Neuronal stem cell (in vitro differentiated cells): ENCODE measurements around the gene ZDHHC16.
A peak's percentile ranks its signal among the peaks of the same experiment; 100 is the strongest.

Experiments used
- DNase-seq: peaks from one replicate; pipeline ENCODE4 v3.0.0-alpha.2; 2013; ENCODE audit warnings: low spot score
- H2AFZ ChIP-seq: one replicate; pipeline ENCODE4 v1.6.1; 2013; ENCODE audit warnings: mild to moderate bottlenecking, low read length, inconsistent platforms
- H2AK5ac ChIP-seq: 2 replicates; pipeline ENCODE4 v1.6.1; 2013; ENCODE audit warnings: low read depth, mild to moderate bottlenecking, inconsistent platforms, low read length, moderate library complexity, mixed read lengths
- H2BK120ac ChIP-seq: 2 replicates; pipeline ENCODE4 v1.6.1; 2013; ENCODE audit warnings: low read depth, mild to moderate bottlenecking, inconsistent platforms, low read length, moderate library complexity, mixed read lengths
- H2BK12ac ChIP-seq: one replicate; pipeline ENCODE4 v1.6.1; 2013; ENCODE audit warnings: low read length, inconsistent platforms
- H2BK15ac ChIP-seq: 2 replicates; pipeline ENCODE4 v1.6.1; 2013; ENCODE audit warnings: mild to moderate bottlenecking, low read length, inconsistent platforms, mixed read lengths
- H2BK5ac ChIP-seq: one replicate; pipeline ENCODE4 v1.6.1; 2013; ENCODE audit warnings: inconsistent platforms, mild to moderate bottlenecking, low read length, moderate library complexity
- H3K14ac ChIP-seq: one replicate; pipeline ENCODE4 v1.6.1; 2013; ENCODE audit warnings: low read length, inconsistent platforms
- H3K18ac ChIP-seq: 2 replicates; pipeline ENCODE4 v1.6.1; 2013; ENCODE audit warnings: low read length, inconsistent platforms
- H3K23ac ChIP-seq: 2 replicates; pipeline ENCODE4 v1.6.1; 2013; ENCODE audit warnings: low read depth, mild to moderate bottlenecking, mixed read lengths, low read length, inconsistent platforms; ENCODE audit not compliant: poor library complexity
- H3K27ac ChIP-seq: replicated peaks from 3 replicates; pipeline ENCODE4 v1.5.1; 2013; ENCODE audit warnings: low read length, inconsistent platforms
- H3K27me3 ChIP-seq, 3 experiments: 2 replicates each; pipeline ENCODE4 v1.6.1; 2013; ENCODE audit warnings: low read length in 3 of 3, mild to moderate bottlenecking in 2 of 3, inconsistent platforms in 1 of 3, low read depth in 1 of 3, mixed read lengths in 1 of 3, moderate library complexity in 1 of 3; ENCODE audit not compliant: control insufficient read depth in 3 of 3, insufficient read depth in 3 of 3
- H3K36me3 ChIP-seq, 2 donors: replicated peaks in 1 of 2; 2 replicates each; pipeline ENCODE4 v1.6.1; 2013; ENCODE audit warnings: low read length in 2 of 2; ENCODE audit not compliant: control insufficient read depth in 2 of 2, insufficient read depth in 2 of 2
- H3K4ac ChIP-seq: 2 replicates; pipeline ENCODE4 v1.6.1; 2013; ENCODE audit warnings: inconsistent platforms, mild to moderate bottlenecking, low read length, moderate library complexity
- H3K4me1 ChIP-seq, 2 donors: 1 replicate in 1 of 2; 2 replicates in 1 of 2; pipeline ENCODE4 v1.6.1; 2013; ENCODE audit warnings: low read length in 2 of 2, low read depth in 1 of 2; ENCODE audit not compliant: control insufficient read depth in 2 of 2, insufficient read depth in 1 of 2
- H3K4me2 ChIP-seq: one replicate; pipeline ENCODE4 v1.6.1; 2013; ENCODE audit warnings: mild to moderate bottlenecking, low read length, inconsistent platforms; ENCODE audit not compliant: insufficient read depth, poor library complexity, severe bottlenecking
- H3K4me3 ChIP-seq, 2 donors: 2 replicates each; pipeline ENCODE4 v1.5.1; 2013; ENCODE audit warnings: low read length in 2 of 2, mild to moderate bottlenecking in 2 of 2, inconsistent platforms in 1 of 2, moderate library complexity in 1 of 2
- H3K79me1 ChIP-seq: one replicate; pipeline ENCODE4 v1.6.1; 2013; ENCODE audit warnings: low read depth, mild to moderate bottlenecking, inconsistent platforms, low read length, moderate library complexity
- H3K9ac ChIP-seq: one replicate; pipeline ENCODE4 v1.6.1; 2013; ENCODE audit warnings: mild to moderate bottlenecking, low read depth, low read length, inconsistent platforms; ENCODE audit not compliant: poor library complexity
- H3K9me3 ChIP-seq, 2 donors: replicated peaks in 1 of 2; 2 replicates each; pipeline versions ENCODE3 to v1.6.1; 2013; ENCODE audit warnings: low read length in 2 of 2, mild to moderate bottlenecking in 2 of 2, inconsistent platforms in 1 of 2, low read depth in 1 of 2, mixed read lengths in 1 of 2, moderate library complexity in 1 of 2; ENCODE audit not compliant: control insufficient read depth in 2 of 2, insufficient read depth in 1 of 2
- H4K8ac ChIP-seq: one replicate; pipeline ENCODE4 v1.6.1; 2013; ENCODE audit warnings: low read depth, mild to moderate bottlenecking, inconsistent platforms, low read length, moderate library complexity
- H4K91ac ChIP-seq: one replicate; pipeline ENCODE4 v1.6.1; 2013; ENCODE audit warnings: low read length, low read depth, mild to moderate bottlenecking, inconsistent platforms; ENCODE audit not compliant: poor library complexity
- WGBS, 2 donors: extraction: QIAGEN DNeasy Blood & Tissue Kit; methylation state at CpG; one replicate each; pipeline ENCODE4 v1.1.7; 2013; ENCODE audit warnings: missing lambda C conversion rate in 2 of 2, mixed read lengths in 1 of 2; ENCODE audit not compliant: insufficient read length in 2 of 2, insufficient replicate concordance in 1 of 2; ENCODE audit errors: extremely low coverage in 2 of 2; 5-methylcytosine and 5-hydroxymethylcytosine counted together

Gene ZDHHC16

DNA sequence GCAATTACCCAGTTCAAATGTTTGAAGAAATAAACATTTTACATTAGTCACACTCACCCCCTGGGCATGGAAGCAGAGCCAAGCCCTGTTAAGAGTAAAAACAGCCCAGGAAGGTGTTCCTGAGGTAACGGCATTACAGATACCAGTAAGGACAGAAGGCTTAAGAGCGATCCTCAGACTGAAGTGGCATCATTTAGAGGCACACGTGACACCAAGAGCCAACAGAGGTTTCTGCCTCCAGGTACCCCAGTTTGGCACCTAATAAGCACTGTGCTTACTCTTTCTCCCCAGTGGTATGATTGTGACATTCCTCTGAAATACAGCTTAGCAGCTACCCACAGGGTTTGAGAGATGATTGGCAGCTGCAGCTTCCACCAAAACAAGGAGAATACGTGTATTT, 35.1 kb downstream of the ZDHHC16 start:
- H4K91ac ChIP-seq = no peak overlapping the region
- H2AFZ ChIP-seq = no peak overlapping the region
- H3K14ac ChIP-seq = no peak overlapping the region
- H2AK5ac ChIP-seq = no peak overlapping the region
- H3K4me2 ChIP-seq = no peak overlapping the region
- H3K36me3 ChIP-seq = peaks cover 19 to 85% of the 10 kb centered on the region in 2 donors
- no peaks in the 10 kb centered on the region for H3K27me3 ChIP-seq
- H2BK120ac ChIP-seq = no peak overlapping the region
- H3K23ac ChIP-seq = no peak overlapping the region
- H3K4ac ChIP-seq = no peak overlapping the region
- H4K8ac ChIP-seq = no peak overlapping the region
- no peak overlapping the region for H2BK5ac ChIP-seq
- H3K9ac ChIP-seq = no peak overlapping the region
- no CpG with 5 or more reads among the region's 4 CpGs for WGBS, 2 donors
- H3K9me3 ChIP-seq = no peaks in the 10 kb centered on the region
- no peak overlapping the region for H2BK15ac ChIP-seq
- H2BK12ac ChIP-seq = no peak overlapping the region
- H3K18ac ChIP-seq = no peak overlapping the region
- no peak for DNase-seq
- peaks cover 5% of the 10 kb centered on the region for H3K79me1 ChIP-seq
- no peaks in the 10 kb centered on the region for H3K4me1 ChIP-seq
- no peak overlapping the region for H3K27ac ChIP-seq
- H3K4me3 ChIP-seq = no peak overlapping the region

GRCh38 chr10:97482381-97482780, 36.4 kb downstream of the ZDHHC16 start:
- Histone ChIP-seq H3K9ac (no peak overlapping the region), H3K18ac (no peak overlapping the region), H3K4ac (no peak overlapping the region), H3K27me3 (no peaks in the 10 kb centered on the region), H2AFZ (no peak overlapping the region), H2BK5ac (no peak overlapping the region), H3K9me3 (no peaks in the 10 kb centered on the region), H2BK12ac (no peak overlapping the region), H4K8ac (no peak overlapping the region), H3K23ac (no peak overlapping the region), H2BK15ac (no peak overlapping the region), H2BK120ac (no peak overlapping the region), H3K14ac (no peak overlapping the region), H2AK5ac (no peak overlapping the region), H3K4me1 (no peaks in the 10 kb centered on the region), H3K36me3 (peaks cover 14 to 76% of the 10 kb centered on the region in 2 donors), H3K27ac (no peak overlapping the region), H3K79me1 (peaks cover 5% of the 10 kb centered on the region), H4K91ac (no peak overlapping the region), H3K4me2 (no peak overlapping the region), H3K4me3 (no peak overlapping the region)
- WGBS, 2 donors = no CpG with 5 or more reads among the region's 1 CpG
- DNase-seq = no peak

GRCh38 chr10:97483506-97483905, 37.5 kb downstream of the ZDHHC16 start:
- Histone ChIP-seq H3K36me3 (peaks cover 9 to 72% of the 10 kb centered on the region in 2 donors), H3K79me1 (peaks cover 5% of the 10 kb centered on the region), H4K91ac (no peak overlapping the region), H2AFZ (no peak overlapping the region), H2BK12ac (no peak overlapping the region), H3K4me2 (no peak overlapping the region), H4K8ac (no peak overlapping the region), H3K18ac (no peak overlapping the region), H3K27me3 (no peaks in the 10 kb centered on the region), H3K9me3 (no peaks in the 10 kb centered on the region), H2AK5ac (no peak overlapping the region), H2BK15ac (no peak overlapping the region), H3K4me3 (peak overlapping the region in 1 of 2 donors; percentile 52), H2BK5ac (no peak overlapping the region), H3K14ac (no peak overlapping the region), H3K9ac (no peak overlapping the region), H3K4me1 (no peaks in the 10 kb centered on the region), H3K27ac (no peak overlapping the region), H2BK120ac (no peak overlapping the region), H3K23ac (no peak overlapping the region), H3K4ac (no peak overlapping the region)
- WGBS, 2 donors = no CpG with 5 or more reads among the region's 3 CpGs
- no peak for DNase-seq

DNA sequence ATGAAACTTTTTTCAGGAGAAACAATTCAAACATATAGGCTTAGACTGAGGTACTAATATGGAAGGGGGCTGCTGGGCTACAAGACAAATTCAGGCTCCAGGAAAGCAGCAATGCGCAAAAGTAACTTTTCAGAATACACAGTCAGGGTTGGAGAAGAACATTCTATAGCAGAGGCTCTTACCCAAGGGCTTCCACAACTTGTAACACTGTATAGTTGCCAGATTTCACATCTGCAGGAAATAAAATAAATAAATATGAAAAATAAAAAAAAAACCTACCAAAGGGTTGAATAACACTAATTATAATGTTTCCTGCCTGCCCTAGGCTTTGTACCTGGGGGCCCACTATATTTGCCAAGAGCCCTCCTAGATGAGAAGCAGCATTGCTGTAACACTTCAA, 37.9 kb downstream of the ZDHHC16 start:
- Histone ChIP-seq H3K36me3 (peaks cover 9 to 69% of the 10 kb centered on the region in 2 donors), H2BK12ac (no peak overlapping the region), H3K4me2 (no peak overlapping the region), H3K4me1 (no peaks in the 10 kb centered on the region), H2AK5ac (no peak overlapping the region), H2BK120ac (no peak overlapping the region), H4K91ac (no peak overlapping the region), H3K27ac (no peak overlapping the region), H3K4ac (no peak overlapping the region), H3K79me1 (peaks cover 4% of the 10 kb centered on the region), H3K18ac (no peak overlapping the region), H3K23ac (no peak overlapping the region), H3K4me3 (no peak overlapping the region), H3K9ac (no peak overlapping the region), H2AFZ (no peak overlapping the region), H2BK5ac (no peak overlapping the region), H3K27me3 (no peaks in the 10 kb centered on the region), H3K14ac (no peak overlapping the region), H2BK15ac (no peak overlapping the region), H4K8ac (no peak overlapping the region), H3K9me3 (no peaks in the 10 kb centered on the region)
- no CpG with 5 or more reads among the region's 1 CpG for WGBS, 2 donors
- DNase-seq = no peak
